GM19438 (cell line): ENCODE data around the gene ADAMTS4.
"Not testable (repeated sequence)": the region's sequence is repeated elsewhere in the genome, so short reads cannot be mapped to it uniquely, and the experiment has no call there.

ENCODE experiments used
- ATAC-seq: cut with Tn5 transposase; IDR thresholded peaks from one replicate; pipeline ENCODE4 v1.9.1; 2021; ENCODE audit warnings: low read depth; ENCODE audit not compliant: unreplicated experiment

Gene ADAMTS4, protein sequence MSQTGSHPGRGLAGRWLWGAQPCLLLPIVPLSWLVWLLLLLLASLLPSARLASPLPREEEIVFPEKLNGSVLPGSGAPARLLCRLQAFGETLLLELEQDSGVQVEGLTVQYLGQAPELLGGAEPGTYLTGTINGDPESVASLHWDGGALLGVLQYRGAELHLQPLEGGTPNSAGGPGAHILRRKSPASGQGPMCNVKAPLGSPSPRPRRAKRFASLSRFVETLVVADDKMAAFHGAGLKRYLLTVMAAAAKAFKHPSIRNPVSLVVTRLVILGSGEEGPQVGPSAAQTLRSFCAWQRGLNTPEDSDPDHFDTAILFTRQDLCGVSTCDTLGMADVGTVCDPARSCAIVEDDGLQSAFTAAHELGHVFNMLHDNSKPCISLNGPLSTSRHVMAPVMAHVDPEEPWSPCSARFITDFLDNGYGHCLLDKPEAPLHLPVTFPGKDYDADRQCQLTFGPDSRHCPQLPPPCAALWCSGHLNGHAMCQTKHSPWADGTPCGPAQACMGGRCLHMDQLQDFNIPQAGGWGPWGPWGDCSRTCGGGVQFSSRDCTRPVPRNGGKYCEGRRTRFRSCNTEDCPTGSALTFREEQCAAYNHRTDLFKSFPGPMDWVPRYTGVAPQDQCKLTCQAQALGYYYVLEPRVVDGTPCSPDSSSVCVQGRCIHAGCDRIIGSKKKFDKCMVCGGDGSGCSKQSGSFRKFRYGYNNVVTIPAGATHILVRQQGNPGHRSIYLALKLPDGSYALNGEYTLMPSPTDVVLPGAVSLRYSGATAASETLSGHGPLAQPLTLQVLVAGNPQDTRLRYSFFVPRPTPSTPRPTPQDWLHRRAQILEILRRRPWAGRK

DNA sequence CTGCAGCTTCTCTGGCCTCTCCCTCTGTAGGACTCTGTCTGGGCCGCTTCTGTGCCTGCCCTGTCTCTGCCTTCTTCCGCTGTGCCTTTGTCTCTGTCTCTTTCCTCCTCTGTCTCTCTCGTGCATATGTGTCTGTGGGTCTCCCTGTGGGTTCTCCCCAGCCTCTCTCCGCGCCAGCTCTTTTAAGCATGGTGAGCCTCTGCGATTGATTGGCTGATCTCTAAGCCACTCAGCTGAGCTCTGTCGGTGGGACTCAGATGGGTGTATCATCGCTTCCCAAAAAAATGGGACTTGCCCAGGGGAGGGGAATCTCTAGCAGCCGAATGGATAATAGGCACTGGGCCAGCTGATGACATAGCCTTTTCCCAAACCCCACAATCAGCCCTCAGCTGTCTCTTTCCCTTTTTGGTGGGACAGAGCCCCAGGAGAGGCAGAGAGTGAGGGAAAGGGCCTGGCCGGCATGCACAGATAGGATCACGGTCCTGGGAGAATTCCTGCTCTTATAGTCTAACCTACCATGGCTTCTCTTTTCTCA, at the start of gene ADAMTS4:
TSS of gene ADAMTS4 (minus strand) at position 158 of the 535 bp plus-strand sequence. CDS start 427 bp downstream, outside the sequence.
- ATAC-seq: no peak

DNA sequence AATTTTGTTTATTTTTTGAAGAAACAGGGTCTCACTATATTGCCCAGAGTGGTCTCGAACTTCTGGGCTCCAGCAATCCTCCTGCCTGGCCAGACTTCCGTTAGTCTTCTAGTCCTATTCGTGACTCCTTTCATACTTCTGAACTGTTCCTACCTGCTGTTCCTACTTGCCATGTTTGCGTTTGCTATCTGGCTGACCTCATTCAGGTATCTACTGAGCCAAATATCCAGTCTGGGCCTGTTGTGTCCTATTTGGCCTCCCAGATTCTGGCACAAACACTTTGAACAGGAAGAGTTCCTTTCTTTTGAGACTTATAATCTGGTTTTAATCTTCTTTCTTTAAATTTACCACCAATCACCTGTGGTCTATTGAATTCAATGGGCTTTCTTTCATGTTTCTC, 46.0 kb upstream of the ADAMTS4 start:
- ATAC-seq: no peak

DNA sequence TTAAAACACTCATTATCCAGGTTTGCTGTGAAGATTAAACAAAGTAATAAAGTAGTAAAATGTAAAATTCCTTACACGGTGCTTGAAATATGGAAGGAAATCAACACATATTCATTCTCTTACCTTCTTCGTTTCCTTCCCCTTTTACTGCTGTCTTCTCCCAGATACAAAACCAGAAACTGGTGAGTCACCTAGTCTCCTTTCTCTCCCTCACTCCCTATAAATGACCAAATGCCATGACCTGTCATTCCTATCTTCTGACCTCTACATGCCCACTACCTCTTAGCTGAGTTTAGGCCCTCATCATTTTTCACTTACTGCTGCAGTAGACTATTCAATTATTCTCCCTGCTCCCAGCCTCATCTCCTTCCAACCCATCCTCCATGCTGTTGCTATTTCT, 43.5 kb upstream of the ADAMTS4 start:
- no peak for ATAC-seq

DNA sequence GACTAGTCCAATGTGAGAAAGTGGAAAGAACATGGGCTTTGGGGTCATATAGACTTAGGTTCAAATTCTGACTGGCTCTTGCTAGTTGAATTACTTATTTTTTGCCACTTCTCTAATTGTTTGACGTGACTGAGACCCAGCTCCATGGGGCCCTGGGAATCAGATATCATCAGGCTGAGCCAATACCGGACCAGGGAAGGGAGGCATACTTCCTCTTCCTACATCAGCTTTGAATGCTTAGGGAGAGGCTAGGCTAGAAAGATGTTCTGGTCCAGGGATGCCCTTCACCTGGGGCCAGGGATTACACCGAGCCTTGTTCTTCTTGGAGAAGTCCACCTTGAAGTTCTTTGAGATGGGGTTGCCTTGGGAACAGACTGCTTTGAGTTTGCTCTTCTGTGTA, 42.8 kb upstream of the ADAMTS4 start:
- ATAC-seq: no peak

DNA sequence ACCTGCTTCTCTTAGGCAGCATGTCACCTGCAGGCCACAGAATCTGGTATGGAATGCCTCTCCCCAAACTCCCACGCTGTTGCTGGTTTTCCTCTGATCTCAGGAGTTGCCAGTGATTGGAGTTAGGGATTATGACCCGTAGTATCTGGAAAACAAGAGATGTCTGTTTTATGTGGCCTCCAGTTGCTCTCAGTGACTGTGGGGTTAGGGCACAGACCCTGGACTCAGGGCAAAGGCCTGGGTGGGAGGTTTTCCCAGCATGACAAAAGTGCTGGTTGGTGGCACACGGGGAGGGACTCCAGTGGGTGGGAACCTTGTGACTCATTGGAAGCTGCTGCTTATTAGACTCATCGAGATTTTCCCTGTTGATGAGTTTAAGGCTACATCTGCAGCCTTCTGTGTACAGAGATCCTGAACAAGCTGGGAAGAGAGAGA, 39.2 kb upstream of the ADAMTS4 start, which contains the start of gene NR1I3:
TSS of gene NR1I3 (minus strand) at position 165 of the 435 bp plus-strand sequence. CDS start 1,638 bp downstream, outside the sequence.
- ATAC-seq: no peak

DNA sequence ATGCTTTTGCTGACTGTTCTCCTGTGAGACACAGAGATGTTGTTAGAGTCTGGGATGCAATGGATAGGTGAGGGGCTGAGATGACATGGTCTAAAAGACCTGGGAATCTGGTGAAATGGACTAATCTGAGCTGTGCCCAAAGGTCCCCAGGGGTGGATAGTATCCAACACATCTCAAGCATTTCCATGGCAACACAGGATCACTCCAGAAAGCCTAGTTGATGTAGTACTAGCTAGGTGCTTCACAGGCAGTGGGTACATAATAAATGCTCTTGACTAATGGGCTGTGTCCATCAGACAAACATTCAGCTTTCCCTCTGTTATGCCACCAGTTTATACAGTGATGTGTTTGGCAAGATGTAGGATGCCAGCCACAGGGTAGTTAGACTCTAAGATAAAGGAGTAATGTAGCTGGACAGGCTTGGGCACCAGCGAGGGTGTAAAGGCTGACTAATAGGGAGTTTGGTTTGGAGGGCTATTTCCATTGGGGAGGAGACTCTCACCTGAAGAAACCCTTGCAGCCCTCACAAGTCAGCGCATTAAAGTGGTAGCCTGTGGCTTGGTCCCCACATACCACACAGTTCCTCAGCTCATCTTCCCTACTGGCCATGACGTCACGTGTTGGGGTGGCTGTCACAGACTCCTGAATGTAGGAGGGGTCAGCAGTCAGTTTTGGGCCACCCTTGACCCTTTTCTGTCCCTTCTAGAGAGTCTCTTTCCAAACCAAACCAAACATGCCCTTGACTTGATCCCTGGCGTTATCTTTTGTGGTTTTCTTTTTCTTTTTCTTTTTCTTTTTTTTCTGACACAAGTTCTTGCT, 37.3 kb upstream of the ADAMTS4 start:
- ATAC-seq: no peak

DNA sequence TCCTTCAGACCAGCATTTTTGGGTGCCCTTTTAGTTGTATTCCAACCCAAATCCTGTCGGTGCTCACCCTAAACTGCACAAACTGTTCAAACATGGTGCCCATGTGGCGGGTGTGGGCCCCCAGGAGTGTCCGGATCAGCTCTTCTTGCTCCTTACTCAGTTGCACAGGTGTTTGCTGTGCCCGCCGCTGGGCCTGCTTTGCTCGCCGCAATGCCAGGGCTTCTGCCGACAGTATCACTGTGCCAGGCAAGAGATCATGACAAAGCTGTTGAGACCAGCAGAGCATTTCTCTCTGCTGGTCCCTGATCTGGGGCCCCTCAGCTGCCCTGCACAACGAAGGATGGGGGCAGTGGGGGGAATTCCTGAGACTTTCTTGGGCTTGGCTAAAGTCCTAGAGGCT, 34.2 kb upstream of the ADAMTS4 start:
- no peak for ATAC-seq

DNA sequence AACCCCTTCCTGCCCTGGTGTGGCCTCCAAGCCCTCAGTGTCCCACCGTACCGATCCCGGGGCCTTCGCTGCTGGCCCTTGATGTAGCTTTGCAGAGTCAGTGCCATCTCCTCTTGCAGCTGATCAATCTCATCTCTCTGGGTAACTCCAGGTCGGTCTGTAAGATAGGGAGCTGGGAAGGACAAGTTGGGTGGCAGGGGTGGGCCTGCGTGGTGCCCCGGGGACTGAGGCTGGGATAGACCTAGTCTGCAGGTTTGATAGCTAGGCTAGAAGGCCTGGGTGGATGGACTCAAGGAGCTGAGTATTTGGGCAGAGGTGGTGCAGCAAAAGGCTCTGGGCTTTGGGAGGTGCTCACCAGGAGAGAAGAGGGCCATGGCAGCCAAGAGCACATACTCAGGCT, 31.9 kb upstream of the ADAMTS4 start:
- no peak for ATAC-seq

DNA sequence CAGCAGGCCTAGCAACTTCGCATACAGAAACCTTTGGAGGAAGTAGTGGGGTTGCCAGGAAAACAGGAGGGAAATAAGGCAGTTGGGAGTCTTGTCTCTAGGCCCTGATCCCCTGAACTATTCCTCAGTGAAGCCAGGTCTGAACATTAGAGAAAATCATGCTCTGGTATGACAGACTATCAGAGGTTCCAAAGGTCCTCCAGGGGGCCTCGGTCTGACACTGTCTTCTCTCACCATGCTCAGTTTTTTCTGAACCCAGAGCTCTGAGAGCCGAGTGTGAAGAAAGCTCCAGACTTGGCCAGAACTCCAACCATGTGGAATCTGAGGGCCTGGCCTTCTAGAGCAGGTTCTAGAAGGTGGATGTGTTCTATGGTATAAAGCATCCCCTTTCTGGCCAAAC, 31.0 kb upstream of the ADAMTS4 start:
- ATAC-seq: no peak

DNA sequence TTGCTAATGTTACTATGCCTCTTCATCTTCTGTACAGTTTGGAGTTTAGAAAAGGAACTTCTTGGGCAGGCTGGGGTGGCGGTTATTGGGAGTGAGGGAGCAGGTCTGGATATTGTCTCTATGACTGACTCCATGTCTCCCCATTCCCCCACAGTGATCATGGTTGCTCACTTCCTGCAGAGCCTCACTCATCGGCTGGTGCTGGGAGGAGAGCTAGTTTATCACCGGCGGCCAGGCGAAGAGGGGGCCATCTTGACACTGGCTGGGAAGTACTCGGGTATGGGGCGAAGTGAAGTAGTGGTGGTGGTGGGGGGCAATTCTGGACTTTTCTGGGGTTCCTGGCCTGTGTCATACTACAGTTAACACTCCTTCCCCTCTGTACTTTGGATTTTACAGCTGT, 29.2 kb upstream of the ADAMTS4 start:
- no peak for ATAC-seq

DNA sequence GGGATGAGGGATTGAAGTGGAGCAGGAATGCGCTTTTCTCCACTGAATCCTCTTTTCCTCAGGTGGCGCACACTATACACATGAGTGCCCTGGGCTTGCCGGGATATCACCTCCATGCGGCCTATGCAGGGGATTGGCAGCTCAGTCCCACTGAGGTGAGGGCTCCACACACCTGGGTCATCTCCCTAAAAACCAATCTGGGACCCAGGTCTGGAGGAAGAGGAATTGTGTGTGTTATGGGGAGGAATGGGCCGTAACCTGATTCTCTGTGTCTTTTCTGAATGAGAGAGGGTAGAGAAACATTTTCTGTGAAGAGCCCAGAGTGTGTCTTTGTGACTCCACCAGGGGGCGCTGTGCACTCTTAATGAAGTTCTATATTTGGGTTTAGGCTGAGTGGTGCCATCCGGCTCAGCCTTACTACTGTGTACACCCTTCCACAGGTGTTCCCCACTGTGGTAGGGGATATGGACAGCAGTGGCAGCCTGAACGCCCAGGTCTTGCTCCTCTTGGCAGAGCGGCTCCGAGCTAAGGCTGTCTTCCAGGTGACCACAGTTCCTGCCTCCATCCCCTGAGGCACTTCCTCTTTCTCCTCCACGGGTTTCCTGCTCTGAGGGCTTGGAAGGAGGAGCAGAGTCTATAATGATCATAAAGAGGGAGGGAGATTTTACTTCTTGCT, 28.5 kb upstream of the ADAMTS4 start:
- peak; percentile 34 for ATAC-seq

DNA sequence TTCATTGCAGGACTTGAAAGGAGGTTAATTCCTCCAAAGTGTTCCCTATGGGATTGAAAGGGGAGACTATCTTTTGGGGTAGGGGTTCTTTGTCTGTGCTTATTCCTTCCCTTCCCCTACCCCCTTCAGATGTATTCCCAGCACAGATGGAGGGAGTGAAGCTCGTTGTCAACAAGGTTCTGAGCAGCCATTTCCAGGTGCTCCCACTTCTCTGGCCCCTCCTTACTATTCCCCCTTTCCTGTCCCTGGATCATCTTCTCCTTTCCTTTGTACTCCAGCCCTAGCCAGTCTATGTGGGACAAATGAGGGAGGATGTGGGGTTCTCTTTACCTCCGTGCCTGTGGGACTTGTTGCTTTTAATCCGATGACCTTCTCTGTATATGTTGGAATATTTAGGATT, 27.9 kb upstream of the ADAMTS4 start:
- no peak for ATAC-seq

DNA sequence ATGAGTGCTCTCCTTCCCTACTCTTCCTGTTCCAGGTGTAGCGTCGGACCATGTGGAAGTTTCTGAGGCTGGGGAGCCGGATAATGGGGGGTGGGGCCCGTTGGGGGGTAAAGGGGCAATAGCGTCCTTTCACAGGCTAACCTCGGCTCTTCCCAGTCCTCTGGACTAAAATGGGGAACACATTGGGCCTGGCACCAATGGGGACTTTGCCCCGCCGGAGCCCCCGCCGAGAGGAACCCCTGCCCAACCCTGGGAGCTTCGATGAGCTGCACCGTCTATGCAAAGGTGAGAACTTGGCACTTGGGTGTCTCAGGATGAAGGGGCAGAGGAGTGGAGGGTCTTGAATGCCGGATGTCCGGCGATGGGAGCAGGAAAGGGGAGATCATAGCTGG, 27.5 kb upstream of the ADAMTS4 start:
- no peak for ATAC-seq

DNA sequence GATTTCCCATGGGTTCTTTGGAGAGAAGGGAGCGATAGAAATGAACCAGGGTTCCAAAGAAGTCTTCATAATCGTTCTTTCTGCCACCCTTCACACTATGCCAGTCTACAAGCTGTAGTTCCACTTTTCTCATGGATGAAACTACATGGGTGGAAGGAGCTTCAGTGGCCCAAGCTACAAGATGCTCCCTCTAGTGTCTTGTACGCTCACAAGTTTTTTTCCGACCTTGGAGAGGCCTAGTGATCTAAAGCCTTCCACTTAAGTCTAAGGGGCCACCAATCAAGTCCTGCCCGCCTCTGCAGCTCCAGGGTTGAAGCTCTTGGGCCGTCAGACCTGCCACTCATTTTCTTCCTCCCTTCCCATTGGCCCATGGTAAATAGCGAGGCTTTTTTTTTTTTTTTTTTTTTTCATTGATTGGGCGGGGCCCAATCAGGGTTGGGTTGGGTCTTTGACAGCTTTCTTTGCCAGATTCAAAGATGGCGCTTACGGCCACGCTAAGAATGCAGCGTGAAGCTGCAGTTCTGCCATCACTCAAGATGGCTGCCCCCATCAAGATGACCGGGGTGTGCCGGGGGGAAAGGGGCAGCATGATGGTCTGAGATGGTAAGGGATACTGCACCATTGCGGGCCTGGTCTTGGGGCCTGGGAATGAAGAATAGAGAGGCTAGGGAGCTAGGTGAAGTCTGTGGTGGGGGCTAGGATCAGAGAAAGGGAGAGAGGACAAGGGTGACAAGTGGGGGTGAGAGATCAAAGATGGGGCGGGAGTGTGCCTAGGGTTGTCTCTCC, 26.9 kb upstream of the ADAMTS4 start, which contains the start of gene TOMM40L:
TSS of gene TOMM40L (plus strand) at position 527 of the 786 bp plus-strand sequence. CDS start 430 bp downstream, outside the sequence.
- peak; percentile 93 for ATAC-seq

DNA sequence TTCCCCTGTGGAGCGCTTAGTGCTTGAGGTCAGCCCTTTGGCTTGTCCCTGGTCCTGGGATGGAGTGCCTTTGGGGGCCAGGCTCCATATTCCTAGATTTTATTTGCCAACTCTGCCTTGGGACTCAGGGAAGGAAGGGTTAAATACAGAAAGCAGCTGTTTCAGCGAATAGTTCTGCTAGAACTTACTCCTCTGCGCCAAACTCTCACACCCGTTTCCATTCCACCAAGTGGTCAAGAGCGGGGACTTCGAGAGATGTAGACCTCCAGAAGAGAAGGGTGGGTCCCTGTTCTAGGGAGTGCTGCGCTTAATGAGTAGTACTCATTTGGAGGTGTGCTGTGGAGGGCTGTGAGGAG, 26.3 kb upstream of the ADAMTS4 start:
- ATAC-seq: no peak

DNA sequence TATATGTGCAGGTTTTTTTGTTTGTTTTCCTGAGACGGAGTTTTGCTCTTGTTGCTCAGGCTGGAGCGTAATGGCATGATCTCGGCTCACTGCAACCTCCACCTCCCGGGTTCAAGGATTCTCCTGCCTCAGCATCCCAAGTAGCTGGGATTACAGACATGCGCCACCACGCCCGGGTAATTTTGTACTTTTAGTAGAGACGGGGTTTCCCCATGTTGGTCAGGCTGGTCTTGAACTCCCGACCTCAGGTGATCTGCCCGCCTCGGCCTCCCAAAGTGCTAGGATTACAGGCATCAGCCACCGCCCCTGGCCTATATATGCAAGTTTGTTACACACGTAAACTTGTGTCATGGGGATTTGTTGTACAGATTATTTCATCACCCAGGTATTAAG, 25.8 kb upstream of the ADAMTS4 start:
- ATAC-seq: not testable (repeated sequence)

DNA sequence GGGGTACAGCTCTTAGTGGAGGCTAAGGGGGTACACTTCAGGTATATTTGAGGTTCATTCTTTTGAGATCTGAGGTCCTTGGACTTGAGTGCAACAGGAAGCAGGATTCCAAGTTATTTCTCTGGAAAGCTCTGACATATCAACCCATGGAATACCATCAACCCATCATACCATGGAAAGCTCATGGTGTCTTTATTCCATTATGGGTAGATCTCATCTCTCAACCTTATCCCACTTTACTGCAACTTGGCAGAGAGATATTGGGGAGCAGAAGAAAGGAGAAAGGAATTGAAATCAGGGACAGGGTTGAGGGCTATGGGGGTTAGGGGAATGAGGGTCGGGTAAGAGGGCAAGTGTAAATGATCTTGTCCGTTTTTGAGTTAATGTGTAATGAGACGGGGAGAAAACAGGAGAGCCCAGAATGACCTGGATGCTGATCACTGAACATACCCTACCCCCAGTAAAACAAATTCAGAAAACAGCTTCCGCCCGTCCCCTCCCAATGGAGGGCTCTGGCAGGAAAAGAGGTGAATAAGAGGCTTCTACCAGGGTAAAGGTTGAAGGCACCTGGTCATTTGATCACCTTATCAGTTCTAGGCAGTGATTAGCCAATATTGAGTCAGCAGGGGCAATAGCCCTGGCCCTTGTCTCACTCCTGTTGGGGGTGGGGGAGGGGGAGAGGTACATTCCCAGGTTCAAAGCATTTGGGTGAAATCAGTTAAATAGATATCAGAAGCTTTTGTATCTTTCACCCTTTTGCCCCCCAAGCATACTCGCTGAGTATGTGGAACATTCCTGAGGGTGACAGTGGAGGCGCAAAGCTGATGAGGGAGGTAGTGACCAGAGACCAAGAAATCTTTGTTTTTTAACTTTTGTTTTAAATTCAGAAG, 25.2 kb upstream of the ADAMTS4 start:
- no peak for ATAC-seq
